ENCODE measurements around the gene RPS6KB1. TPM values are rescaled to one million over a fixed set of nuclear protein-coding genes. Genes with fewer than 3 reads are reported as not detected.
"Not testable (repeated sequence)": the region's sequence is repeated elsewhere in the genome, so short reads cannot be mapped to it uniquely, and the experiment has no call there.

The RPS6KB1 gene
- total and polyA plus RNA-seq, 9 of the 15 experiments (the other 6 are each of a cell fraction or from before 2014, with no cell fraction given) = 8.8 to 60.7 (median 35.1) TPM

- H3K4me3 ChIP-seq; H3K36me3 ChIP-seq (ENCODE audit: control insufficient read depth, insufficient read depth, low read length); H2AFZ ChIP-seq (ENCODE audit: low read depth, low read length); H3K9me3 ChIP-seq (replicated peaks; ENCODE audit: control insufficient read depth, insufficient read depth, low read depth, low read length); intact Hi-C loops (cut with micrococcal nuclease); H3K4me2 ChIP-seq (ENCODE audit: insufficient read depth, low read length); BruUV-seq (replicated peaks); DNase-seq (ENCODE audit: extremely low read depth in 1 of 4, low spot score in 3 of 4); H3K4me1 ChIP-seq (replicated peaks in 1 of 2; ENCODE audit: control insufficient read depth in 2 of 2, insufficient read depth in 2 of 2, low read length in 2 of 2); H3K9ac ChIP-seq (ENCODE audit: insufficient read depth in 1 of 2, low read depth in 2 of 2, low read length in 2 of 2); H3K27me3 ChIP-seq (ENCODE audit: control insufficient read depth in 2 of 2, insufficient read depth in 2 of 2, low read length in 2 of 2); H3K27ac ChIP-seq (ENCODE audit: extremely low read depth, low read depth, low read length); in situ Hi-C loops (cut with MboI); H3K79me2 ChIP-seq (ENCODE audit: control insufficient read depth, insufficient read depth, low read length); H3K9me1 ChIP-seq (ENCODE audit: control insufficient read depth, insufficient read depth, low read length); H4K20me1 ChIP-seq (replicated peaks; ENCODE audit: control insufficient read depth, insufficient read depth, low read length); ATAC-seq; FAIRE-seq: not testable (repeated sequence)
- POLR2A ChIA-PET = interaction anchor here (0.6 to 0.9 kb wide), 3 partner anchors 11 to 155 kb away, joined by 3 read pairs; no protein-coding TSS in a partner anchor
- TF ChIP-seq ZBTB11 (CRISPR knock-in tag; IDR thresholded peaks at IDR 0.05) = peak in 1 of 3 experiments; percentile 75; a peak in 1 of 6 replicates
- CTCF ChIA-PET (ENCODE audit: low intra/inter-chr PET ratio) = interaction anchor here (0.6 kb wide), 1 partner anchor 99 kb away, joined by 8 read pairs; no protein-coding TSS in a partner anchor
- WGBS (ENCODE audit: insufficient coverage, low coverage, missing lambda C conversion rate) = 86% methylated on average over 10 of the region's 10 CpGs
Measured at GRCh38 chr17:59853919-59854729, 38.8 kb upstream of the RPS6KB1 start.
